OCI-M1 (cell line): ENCODE data around the gene GOLGA6L2.
A peak's percentile ranks its signal among the peaks of the same experiment; 100 is the strongest.
"Not testable (repeated sequence)": the region's sequence is repeated elsewhere in the genome, so short reads cannot be mapped to it uniquely, and the experiment has no call there.

Experiments used
- DNase-seq: peaks from one replicate; lab custom pipeline; 2025; lab: John Stamatoyannopoulos, UW

GOLGA6L2 gene, protein sequence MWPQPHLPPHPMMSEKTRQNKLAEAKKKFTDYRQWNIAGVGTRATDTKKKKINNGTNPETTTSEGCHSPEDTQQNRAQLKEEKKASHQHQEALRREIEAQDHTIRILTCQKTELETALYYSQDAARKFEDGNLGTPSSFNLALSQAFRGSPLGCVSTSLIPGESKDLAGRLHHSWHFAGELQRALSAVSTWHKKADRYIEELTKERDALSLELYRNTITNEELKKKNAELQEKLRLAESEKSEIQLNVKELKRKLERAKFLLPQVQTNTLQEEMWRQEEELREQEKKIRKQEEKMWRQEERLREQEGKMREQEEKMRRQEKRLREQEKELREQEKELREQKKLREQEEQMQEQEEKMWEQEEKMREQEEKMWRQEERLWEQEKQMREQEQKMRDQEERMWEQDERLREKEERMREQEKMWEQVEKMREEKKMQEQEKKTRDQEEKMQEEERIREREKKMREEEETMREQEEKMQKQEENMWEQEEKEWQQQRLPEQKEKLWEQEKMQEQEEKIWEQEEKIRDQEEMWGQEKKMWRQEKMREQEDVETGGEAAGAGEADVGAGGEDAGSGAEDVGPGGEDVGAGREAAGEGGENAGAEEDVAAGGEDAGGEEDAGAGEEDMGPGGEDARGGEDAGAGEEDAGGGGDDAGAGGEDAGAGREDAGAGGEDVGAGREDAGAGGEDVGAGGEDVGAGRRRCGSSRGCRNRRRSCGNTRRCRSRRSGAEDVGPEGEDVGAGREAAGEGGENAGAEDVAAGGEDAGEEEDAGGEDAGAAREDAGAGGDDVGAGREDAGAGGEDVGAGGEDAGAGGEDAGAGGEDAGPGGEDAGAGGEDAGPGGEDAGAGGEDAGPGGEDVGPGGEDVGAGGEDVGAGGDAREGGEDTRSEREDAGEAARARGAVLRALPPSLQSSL

GRCh38 chr15:23447107-23447500 is at the start of gene GOLGA6L2:
GOLGA6L2 (minus strand) TSS chr15:23447243; CDS start chr15:23447181, 62 bp downstream.
- no peak for DNase-seq

DNA sequence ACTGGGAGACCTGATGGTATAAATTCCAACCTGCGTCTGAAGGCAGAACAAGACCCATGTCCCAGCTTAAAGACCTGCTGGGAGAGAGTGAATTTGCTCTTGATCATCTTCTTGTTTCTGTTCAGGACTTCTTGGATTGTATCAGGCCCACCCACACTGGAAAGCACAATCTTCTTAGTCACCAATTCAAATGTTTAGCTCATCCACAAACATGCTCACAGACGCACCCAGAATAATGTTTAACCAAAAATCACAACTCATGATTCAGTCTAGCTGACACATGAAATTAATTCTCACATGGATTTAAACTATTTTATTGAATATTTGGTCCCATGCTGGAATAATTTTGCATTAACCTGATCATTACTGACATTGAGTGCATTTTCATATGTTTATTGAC is 37.8 kb upstream of the GOLGA6L2 start:
- DNase-seq = no peak

- no peak for DNase-seq
Observed at GRCh38 chr15:23483821-23484299, 36.8 kb upstream of the GOLGA6L2 start.

- no peak for DNase-seq
Observed at GRCh38 chr15:23482764-23483489, 35.9 kb upstream of the GOLGA6L2 start.

GRCh38 chr15:23482228-23482627 is 35.2 kb upstream of the GOLGA6L2 start:
- no peak for DNase-seq

DNA sequence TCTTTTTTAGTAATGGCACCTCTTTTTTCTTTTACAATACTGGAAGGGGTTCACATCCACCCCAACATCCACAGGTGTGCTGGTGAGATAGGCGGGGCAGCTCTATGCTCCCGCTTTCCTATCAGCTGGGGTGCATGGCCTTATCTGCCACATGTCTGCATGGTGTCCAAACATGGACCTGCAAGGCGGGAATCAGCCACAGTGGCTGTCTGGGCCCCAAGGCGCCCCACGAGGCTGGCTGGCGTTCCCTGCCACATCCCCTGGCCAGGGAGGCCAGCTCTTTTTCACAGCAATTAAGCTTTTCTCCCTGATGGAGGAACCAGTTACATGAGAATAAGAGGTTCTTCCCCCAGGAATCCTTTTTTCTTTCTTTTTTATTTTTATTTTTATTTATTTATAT is 30.9 kb upstream of the GOLGA6L2 start:
- no peak for DNase-seq

DNA sequence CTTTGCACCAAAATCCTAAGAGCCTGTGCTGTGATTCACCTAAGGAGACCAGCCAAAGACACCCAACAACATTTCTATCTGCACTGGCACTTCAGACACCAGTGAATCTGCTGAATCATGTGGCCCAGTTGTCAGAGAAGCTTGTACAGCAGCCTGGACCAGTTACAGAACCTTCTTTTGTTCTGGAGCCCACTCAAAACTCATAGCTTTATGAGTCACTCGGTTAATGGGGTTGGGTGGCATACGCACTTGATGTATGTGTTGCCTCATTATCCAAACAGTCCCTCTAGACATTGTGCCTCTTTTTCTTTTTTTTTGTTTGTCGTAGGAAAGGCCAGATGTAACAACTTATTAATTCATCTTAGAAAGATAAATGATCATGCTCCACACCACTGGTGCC is 25.6 kb upstream of the GOLGA6L2 start:
- DNase-seq = no peak

DNA sequence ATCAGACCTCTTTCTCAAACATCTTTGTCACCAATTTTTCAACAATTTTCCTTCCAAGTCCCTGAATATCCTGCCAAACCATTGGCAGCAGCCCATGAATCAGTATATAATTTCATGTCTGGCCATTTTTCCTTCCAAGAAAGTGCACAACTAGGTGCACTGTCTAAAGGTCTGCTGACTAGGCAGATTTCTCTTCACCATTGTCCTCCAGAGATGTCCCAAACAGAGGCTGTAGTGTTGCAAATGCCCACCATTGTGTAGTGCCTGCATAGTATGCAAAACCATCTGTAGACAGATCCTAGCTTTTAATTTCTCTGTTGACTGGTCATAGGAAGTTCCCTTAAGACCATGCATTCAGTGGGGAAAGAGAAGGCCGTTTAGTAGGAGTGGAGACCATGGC is 25.0 kb upstream of the GOLGA6L2 start:
- DNase-seq = no peak

GRCh38 chr15:23467110-23467600 is 20.1 kb upstream of the GOLGA6L2 start:
- peak; percentile 59 for DNase-seq

GRCh38 chr15:23457890-23458289 is 10.8 kb upstream of the GOLGA6L2 start:
- DNase-seq = no peak

DNA sequence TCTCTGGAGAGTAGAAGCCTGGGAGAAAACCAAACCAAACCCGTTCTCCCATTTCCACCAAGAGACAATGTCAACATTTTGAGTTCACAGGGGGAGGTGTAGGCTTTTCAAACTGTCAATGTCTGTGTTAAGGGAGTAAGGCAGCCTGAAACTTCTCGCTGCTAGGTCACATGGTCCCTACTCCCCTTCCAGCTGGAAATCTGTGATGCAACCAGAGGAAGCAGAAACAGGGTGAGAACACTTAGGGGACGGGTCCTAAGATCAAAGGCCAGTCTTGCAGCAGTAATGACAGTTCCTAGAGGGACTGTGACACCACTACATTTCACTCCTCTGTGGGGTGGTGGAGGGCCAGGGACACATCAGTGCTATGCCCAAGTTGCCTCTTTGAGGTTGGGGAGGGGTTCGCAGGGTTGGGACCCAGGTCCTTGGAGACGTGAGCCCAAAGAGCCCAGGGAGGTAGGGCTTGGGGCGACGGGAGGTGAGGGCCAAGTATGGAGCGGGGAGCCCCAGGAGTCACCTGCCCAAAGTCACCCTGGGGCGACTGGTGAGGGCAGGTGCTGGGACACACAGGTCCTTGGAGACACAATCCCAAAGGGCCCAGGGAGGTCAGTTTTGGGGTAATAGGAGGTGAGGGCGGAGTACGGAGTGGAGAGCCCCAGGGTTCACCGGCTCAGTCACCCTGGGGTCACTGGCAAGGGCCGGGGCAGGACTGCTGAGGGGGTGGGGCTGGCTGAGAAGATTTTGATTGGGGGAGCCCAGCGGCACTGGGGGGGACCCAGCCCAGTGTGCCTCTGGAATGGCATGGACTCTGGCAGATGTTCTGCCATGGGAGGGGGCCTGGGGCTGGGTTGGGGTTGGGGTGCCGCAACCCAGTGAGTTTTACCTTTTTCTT is 582 bp downstream of the GOLGA6L2 start:
- no peak for DNase-seq

GRCh38 chr15:23444269-23444668 is 2.8 kb downstream of the GOLGA6L2 start:
- DNase-seq = no peak

DNA sequence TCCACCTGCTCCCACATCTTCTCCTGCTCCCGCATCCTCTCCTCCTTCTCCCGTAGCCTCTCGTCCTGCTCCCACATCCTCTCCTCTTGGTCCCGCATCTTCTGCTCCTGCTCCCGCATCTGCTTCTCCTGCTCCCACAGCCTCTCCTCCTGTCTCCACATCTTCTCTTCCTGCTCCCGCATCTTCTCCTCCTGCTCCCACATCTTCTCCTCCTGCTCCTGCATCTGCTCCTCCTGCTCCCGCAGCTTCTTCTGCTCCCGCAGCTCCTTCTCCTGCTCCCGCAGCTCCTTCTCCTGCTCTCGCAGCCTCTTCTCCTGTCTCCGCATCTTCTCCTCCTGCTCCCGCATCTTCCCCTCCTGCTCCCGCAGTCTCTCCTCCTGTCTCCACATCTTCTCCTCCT is 5.8 kb downstream of the GOLGA6L2 start:
- DNase-seq = no peak

GRCh38 chr15:23440596-23440995 is 6.4 kb downstream of the GOLGA6L2 start:
- no peak for DNase-seq

- no peak for DNase-seq
Observed at GRCh38 chr15:23439513-23439912, 7.5 kb downstream of the GOLGA6L2 start.

DNA sequence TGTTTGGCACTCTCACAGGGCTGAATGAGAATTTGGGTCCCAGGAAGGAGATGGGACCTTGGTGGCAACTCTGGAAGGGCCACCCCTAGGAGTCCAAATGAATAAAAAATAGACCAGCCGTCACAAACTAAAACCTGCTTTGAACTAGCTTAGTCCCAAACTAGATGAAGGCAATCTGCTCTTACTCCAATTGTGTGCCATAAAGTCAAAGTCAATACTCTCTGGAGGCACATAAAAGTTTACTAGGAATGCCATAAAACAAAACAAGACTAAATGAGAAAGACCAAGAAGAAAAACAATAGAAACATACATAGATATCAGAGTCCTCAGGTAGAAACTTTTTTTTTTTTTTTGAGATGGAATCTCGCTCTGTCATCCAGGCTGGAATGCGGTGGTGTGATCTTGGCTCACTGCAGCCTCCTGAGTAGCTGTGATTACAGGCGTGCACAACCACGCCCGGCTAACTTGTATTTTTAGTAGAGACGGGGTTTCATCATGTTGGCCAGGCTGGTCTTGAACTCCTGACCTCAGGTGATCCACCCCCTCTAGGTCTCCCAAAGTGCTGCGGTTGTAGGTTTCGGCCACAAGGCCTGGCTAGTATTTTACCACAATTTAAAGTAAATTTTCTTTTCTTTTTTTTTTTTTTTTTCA is 8.1 kb downstream of the GOLGA6L2 start:
- no peak for DNase-seq

GRCh38 chr15:23437673-23438072 is 9.4 kb downstream of the GOLGA6L2 start:
- no peak for DNase-seq

GRCh38 chr15:23437146-23437545 is 9.9 kb downstream of the GOLGA6L2 start:
- DNase-seq = no peak

DNA sequence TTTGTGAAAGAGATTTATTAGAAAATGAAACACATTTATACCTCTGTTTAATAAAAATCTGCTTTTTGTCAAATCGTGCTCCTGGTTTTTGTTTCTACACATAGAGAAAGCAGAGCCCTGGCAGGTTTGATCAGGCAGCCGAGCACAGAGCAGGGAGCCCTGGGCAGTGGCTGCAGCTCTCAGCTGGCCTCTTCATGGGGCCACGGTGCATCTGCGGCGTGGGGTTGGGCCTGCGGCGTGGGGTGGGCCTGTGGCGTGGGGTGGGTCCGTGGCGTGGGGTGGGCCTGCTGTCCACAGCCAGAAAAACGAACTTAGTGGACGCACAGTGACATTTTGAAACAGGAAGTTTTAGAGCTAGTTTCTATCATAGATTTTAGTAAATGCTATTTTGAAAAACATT is 10.6 kb downstream of the GOLGA6L2 start:
- no peak for DNase-seq

GRCh38 chr15:23434699-23435098 is 12.3 kb downstream of the GOLGA6L2 start:
- not testable (repeated sequence) for DNase-seq
